Natural killer cell (primary cell): Measurements from ENCODE around the gene UBA6. TPM values are rescaled to one million over a fixed set of nuclear protein-coding genes. Genes with fewer than 3 reads are reported as not detected.
A peak's percentile ranks its signal among the peaks of the same experiment; 100 is the strongest.
"Not testable (repeated sequence)": the region's sequence is repeated elsewhere in the genome, so short reads cannot be mapped to it uniquely, and the experiment has no call there.

Experiments used
- ATAC-seq, 3 donors: fragments of 150-1000 bp in 2 of 3; fragments of 200-7000 bp in 1 of 3; cut with Tn5 transposase; 1 replicate in 1 of 3; 2 replicates in 2 of 3; pipeline ENCODE4 v1.10.0; 2021; ENCODE audit warnings: mild to moderate bottlenecking in 2 of 3, moderate library complexity in 2 of 3
- DNase-seq, 2 donors: peaks; one replicate each; pipeline versions ENCODE4 v3.0.0 to v3.0.0-alpha.2; 2013 to 2021; ENCODE audit warnings: mixed read lengths in 1 of 2
- H3K27ac ChIP-seq: one replicate; pipeline ENCODE4 v1.5.1; 2013; ENCODE audit warnings: mild to moderate bottlenecking, low read length
- H3K27me3 ChIP-seq: one replicate; pipeline ENCODE4 v1.6.1; 2013; ENCODE audit warnings: low read length; ENCODE audit not compliant: control insufficient read depth, insufficient read depth
- H3K36me3 ChIP-seq: one replicate; pipeline ENCODE4 v1.6.1; 2013; ENCODE audit warnings: low read length; ENCODE audit not compliant: control insufficient read depth, insufficient read depth
- H3K4me1 ChIP-seq: one replicate; pipeline ENCODE4 v1.6.1; 2013; ENCODE audit warnings: low read length; ENCODE audit not compliant: control insufficient read depth, insufficient read depth
- H3K4me3 ChIP-seq: one replicate; pipeline ENCODE4 v1.5.1; 2013; ENCODE audit warnings: low read length
- H3K9me3 ChIP-seq: one replicate; pipeline ENCODE4 v1.6.1; 2013; ENCODE audit warnings: low read length; ENCODE audit not compliant: control insufficient read depth, insufficient read depth
- H3K27ac Mint-ChIP-seq, 2 donors: one replicate each; pipeline ENCODE4 v1.8.0; 2022; ENCODE audit warnings: mild to moderate bottlenecking in 2 of 2, mixed read lengths in 2 of 2, moderate library complexity in 1 of 2
- H3K27me3 Mint-ChIP-seq, 2 donors: one replicate each; pipeline ENCODE4 v1.8.0; 2022; ENCODE audit warnings: low read depth in 2 of 2, mixed read lengths in 2 of 2
- H3K36me3 Mint-ChIP-seq: one replicate; pipeline ENCODE4 v1.8.0; 2022; ENCODE audit warnings: mixed read lengths
- H3K4me1 Mint-ChIP-seq, 2 donors: one replicate each; pipeline ENCODE4 v1.8.0; 2022; ENCODE audit warnings: mixed read lengths in 2 of 2
- H3K4me3 Mint-ChIP-seq: one replicate; pipeline ENCODE4 v1.8.0; 2022; ENCODE audit warnings: mild to moderate bottlenecking, moderate library complexity, mixed read lengths
- H3K9me3 Mint-ChIP-seq, 2 donors: one replicate each; pipeline ENCODE4 v1.8.0; 2022; ENCODE audit warnings: mixed read lengths in 2 of 2
- CTCF ChIP-seq: fragments of 200-600 bp; IDR thresholded peaks from one replicate; pipeline ENCODE4 v1.8.0; 2022; ENCODE audit warnings: antibody characterized with exemption
- WGBS: methylation state at CpG from one replicate; pipeline ENCODE4 v1.1.7; 2013; ENCODE audit warnings: missing lambda C conversion rate; ENCODE audit not compliant: insufficient coverage; 5-methylcytosine and 5-hydroxymethylcytosine counted together
- intact Hi-C: fragments of 100-400 bp; cut with micrococcal nuclease; formaldehyde crosslinking; loops from one replicate; pipeline ENCODE4 v1.14.2; 2022
- total RNA-seq, 4 donors: library from RNA; stranded (reverse); fragments of 120-200 nt in 1 of 4; gene quantifications; one replicate each; pipeline versions ENCODE4 v1.2.3 to v1.2.4, GENCODE V29; 2013 to 2022

Gene UBA6
- total RNA-seq, 3 donors from 2014 or later (not counting 1 experiment from before 2014, with no cell fraction given), result 54.3 to 77.7 (median 55.3) TPM

GRCh38 chr4:67659065-67659464, 41.9 kb downstream of the UBA6 start:
- Mint-ChIP-seq H3K4me3 (no peak overlapping the region), H3K27me3 (no peaks in the 10 kb centered on the region), H3K4me1 (peaks cover 10 to 14% of the 10 kb centered on the region in 2 donors), H3K27ac (no peak overlapping the region), H3K36me3 (peaks cover 32% of the 10 kb centered on the region), H3K9me3 (peaks cover 2% of the 10 kb centered on the region in 2 donors)
- peaks cover 47% of the 10 kb centered on the region for H3K36me3 ChIP-seq
- H3K27me3 ChIP-seq, result no peaks in the 10 kb centered on the region
- WGBS, result 100% methylated on average over 2 of the region's 2 CpGs
- no peaks in the 10 kb centered on the region for H3K4me1 ChIP-seq
- TF ChIP-seq CTCF, result no peak
- no peak overlapping the region for H3K27ac ChIP-seq
- ATAC-seq, result no peak
- no peak for DNase-seq
- intact Hi-C loops, result no loop called here
- H3K9me3 ChIP-seq, result peaks cover 8% of the 10 kb centered on the region
- no peak overlapping the region for H3K4me3 ChIP-seq

- WGBS, result no CpG with 5 or more reads among the region's 3 CpGs
- H3K27ac Mint-ChIP-seq, result no peak overlapping the region
- peaks cover 39% of the 10 kb centered on the region for H3K36me3 ChIP-seq
- peaks cover 8% of the 10 kb centered on the region for H3K9me3 ChIP-seq
- intact Hi-C loops, result no loop called here
- H3K27me3 Mint-ChIP-seq, result no peaks in the 10 kb centered on the region
- no peak overlapping the region for H3K4me3 Mint-ChIP-seq
- H3K4me1 ChIP-seq, result no peaks in the 10 kb centered on the region
- peaks cover 39% of the 10 kb centered on the region for H3K36me3 Mint-ChIP-seq
- H3K4me1 Mint-ChIP-seq, result peaks cover 14 to 16% of the 10 kb centered on the region in 2 donors
- no peak overlapping the region for H3K27ac ChIP-seq
- DNase-seq, result no peak
- H3K27me3 ChIP-seq, result no peaks in the 10 kb centered on the region
- peaks cover 2% of the 10 kb centered on the region in 2 donors for H3K9me3 Mint-ChIP-seq
- no peak for ATAC-seq
- no peak overlapping the region for H3K4me3 ChIP-seq
- no peak for TF ChIP-seq CTCF
These were observed 42.7 kb downstream of the UBA6 start for GRCh38 chr4:67658302-67658701.

GRCh38 chr4:67651536-67651935, 49.4 kb downstream of the UBA6 start:
- H3K27ac ChIP-seq, result no peak overlapping the region
- Mint-ChIP-seq H3K27me3 (no peaks in the 10 kb centered on the region), H3K9me3 (no peaks in the 10 kb centered on the region), H3K4me3 (no peak overlapping the region), H3K36me3 (peaks cover 33% of the 10 kb centered on the region), H3K27ac (no peak overlapping the region), H3K4me1 (peaks cover 5 to 22% of the 10 kb centered on the region in 2 donors)
- H3K4me3 ChIP-seq, result no peak overlapping the region
- DNase-seq (no peak), ATAC-seq (no peak)
- no peaks in the 10 kb centered on the region for H3K9me3 ChIP-seq
- peaks cover 27% of the 10 kb centered on the region for H3K36me3 ChIP-seq
- TF ChIP-seq CTCF, result no peak
- H3K27me3 ChIP-seq, result no peaks in the 10 kb centered on the region
- intact Hi-C loops, result no loop called here
- H3K4me1 ChIP-seq, result no peaks in the 10 kb centered on the region

GRCh38 chr4:67638136-67638535, 62.8 kb downstream of the UBA6 start:
- ATAC-seq (no peak), DNase-seq (no peak)
- H3K27ac Mint-ChIP-seq, result peak overlapping the region in 1 of 2 donors; percentile 52
- Histone ChIP-seq H3K4me3 (no peak overlapping the region), H3K27ac (no peak overlapping the region), H3K4me1 (peaks cover 4% of the 10 kb centered on the region), H3K36me3 (peaks cover 44% of the 10 kb centered on the region), H3K9me3 (no peaks in the 10 kb centered on the region), H3K27me3 (no peaks in the 10 kb centered on the region)
- TF ChIP-seq CTCF, result no peak
- peaks cover 14% of the 10 kb centered on the region for H3K36me3 Mint-ChIP-seq
- intact Hi-C loops, result no loop called here
- no peaks in the 10 kb centered on the region for H3K4me1 Mint-ChIP-seq
- no peaks in the 10 kb centered on the region for H3K9me3 Mint-ChIP-seq
- no peak overlapping the region for H3K4me3 Mint-ChIP-seq
- 23% methylated on average over 5 of the region's 5 CpGs for WGBS
- no peaks in the 10 kb centered on the region for H3K27me3 Mint-ChIP-seq

GRCh38 chr4:67636978-67637377, 64.0 kb downstream of the UBA6 start:
- WGBS, result 97% methylated on average over 30 of the region's 30 CpGs
- H3K4me3 Mint-ChIP-seq, H3K4me3 ChIP-seq, H3K9me3 ChIP-seq, H3K27me3 Mint-ChIP-seq, H3K4me1 ChIP-seq, H3K27ac ChIP-seq, H3K4me1 Mint-ChIP-seq, intact Hi-C loops, ATAC-seq, H3K9me3 Mint-ChIP-seq, DNase-seq, H3K27ac Mint-ChIP-seq, H3K27me3 ChIP-seq: not testable (repeated sequence)
- peaks cover 25% of the 10 kb centered on the region for H3K36me3 Mint-ChIP-seq
- H3K36me3 ChIP-seq, result peaks cover 54% of the 10 kb centered on the region
